T-helper 22 cell (primary cell): ENCODE measurements around the gene SPEN.
"Not testable (repeated sequence)": the region's sequence is repeated elsewhere in the genome, so short reads cannot be mapped to it uniquely, and the experiment has no call there.

ENCODE experiments used
- DNase-seq: peaks from one replicate; pipeline ENCODE4 v3.0.0-alpha.2; 2020; ENCODE audit warnings: low read depth

Gene SPEN

DNA sequence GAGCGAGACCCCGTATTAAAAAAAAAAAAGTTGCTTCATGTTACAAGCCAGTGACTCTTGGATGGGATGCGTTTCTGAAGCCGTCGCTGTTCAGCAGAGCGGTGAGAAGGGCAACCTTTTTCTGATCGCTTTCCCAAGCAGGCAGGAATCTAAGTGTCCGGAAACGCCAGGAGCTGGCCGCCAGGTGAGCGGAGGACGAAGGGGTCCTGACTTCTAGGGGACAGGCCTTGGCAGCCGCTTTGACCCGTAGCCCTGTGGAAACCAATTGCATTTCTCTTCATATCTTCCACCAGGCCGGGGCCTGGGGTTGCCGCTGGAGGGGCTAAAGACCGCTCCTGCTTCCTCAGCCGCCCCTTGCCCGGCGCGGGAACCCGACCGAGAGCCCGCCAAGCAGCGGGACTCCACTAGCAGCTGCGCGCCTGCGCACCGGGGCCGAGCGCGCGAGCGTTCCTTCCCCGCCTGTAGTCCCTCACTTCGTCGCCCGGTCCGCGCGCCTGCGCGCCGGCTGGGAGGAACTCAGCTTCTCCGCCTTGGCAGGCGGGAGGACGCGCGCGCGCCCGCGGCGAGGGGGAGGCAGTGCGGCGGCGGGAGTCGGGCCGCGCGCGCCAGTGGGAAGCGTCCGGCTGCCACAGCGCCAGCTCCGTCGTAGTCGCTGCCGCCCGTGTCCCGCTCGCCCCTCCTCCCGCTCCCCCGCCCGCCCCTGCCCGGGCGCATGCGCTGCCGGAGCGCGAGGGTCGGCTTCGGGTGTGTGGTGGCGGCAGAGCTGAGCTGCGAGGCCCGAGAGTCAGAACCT, at the start of gene SPEN:
Gene SPEN, plus strand, starts transcription at position 608 of the 793 bp plus-strand sequence. CDS start 361 bp downstream, outside the sequence.
- DNase-seq, result peak; percentile 98

GRCh38 chr1:15799004-15799867, 48.3 kb upstream of the SPEN start:
- no peak for DNase-seq

DNA sequence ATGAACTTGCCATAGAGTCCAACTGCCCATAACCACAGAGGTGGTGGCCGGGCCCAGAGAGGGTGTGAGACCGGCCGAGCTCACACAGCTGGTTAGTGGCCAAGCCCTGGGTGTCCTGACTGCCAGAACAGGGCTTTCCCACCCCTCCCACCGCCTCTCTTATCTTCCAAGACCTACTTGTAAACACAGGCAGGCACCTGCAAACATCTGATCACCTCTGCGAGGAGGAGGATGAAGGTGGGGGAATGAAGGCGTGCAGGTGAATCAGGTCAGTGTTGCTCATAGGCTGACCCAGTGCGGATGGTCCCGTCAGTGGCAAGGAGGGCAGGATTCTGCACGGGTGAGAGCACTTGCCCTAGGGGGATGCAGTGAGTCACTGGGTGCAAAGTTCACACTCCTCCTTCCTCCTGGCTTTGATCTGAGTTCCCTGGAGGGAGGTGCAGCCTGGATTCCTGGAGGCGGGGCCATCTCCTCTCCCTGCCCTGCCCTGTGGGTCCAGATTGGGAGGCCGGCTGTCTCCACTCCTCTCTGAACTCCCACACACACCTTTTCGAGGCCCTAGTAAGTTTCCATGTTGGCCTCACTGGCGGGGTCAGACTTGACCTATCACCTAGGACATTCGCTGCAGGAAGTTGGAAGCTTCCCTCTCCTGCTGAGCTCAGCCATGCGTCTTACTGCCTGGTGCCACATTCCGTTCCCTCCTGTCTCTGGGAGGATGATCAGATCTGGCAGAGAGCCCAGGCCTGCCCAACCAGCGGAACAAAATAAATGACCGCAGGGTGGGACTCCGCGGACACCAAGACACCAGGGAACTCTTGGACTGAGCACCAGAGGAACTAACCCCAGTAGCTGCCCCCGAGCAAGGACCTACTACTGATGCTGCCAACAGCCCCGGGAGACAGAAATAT, 47.3 kb upstream of the SPEN start:
- DNase-seq, result no peak

DNA sequence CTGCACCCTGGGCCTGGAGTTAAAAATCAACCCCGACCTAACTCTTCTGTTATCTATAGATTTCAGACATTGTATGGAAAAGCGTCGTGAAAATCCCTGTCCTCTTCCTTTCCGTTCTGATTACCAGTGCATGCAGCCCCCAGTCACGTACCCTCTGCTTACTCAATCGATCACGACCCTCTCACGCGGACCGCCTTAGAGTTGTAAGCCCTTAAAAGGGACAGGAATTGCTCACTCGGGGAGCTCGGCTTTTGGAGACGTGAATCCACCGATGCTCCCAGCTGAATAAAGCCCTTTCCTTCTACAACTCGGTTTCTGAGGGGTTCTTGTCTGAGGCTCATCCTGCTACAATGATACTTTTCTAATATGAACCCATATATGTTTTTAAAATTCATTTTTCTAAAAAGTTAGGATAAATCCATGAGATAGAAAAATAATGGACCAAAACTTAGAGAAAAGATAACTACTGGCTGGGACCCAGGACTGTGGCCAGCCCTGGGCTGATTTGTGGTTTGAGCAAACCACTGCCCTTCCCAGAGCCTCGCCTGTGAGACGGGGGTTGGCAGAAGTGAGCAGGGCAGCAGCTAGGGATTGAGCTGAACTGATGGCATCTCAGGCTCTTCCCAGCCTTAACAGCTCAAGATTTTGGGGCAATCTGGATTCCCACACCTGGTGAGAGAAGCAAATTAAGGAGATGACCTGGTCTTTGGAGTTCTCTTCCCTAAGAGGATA, 45.1 kb upstream of the SPEN start:
- no peak for DNase-seq

- no peak for DNase-seq
Observed at GRCh38 chr1:15803380-15803779, 44.1 kb upstream of the SPEN start.

DNA sequence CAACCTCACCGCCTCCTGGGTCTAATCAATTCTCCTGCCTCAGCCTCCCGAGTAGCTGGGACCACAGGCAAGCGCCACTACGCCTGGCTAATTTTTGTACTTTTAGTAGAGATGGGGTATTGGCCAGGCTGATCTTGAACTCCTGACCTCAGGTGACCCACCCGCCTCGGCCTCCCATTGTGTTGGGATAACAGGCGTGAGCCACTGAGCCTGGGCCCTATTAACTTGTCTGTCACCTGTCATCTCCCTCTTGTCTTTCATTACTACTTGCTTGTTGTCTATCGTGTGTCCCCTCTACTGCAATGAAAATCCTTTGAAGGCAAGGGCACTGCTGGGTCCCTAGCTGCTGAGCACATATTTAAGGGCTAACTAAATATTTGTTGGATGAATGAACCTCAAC, 43.4 kb upstream of the SPEN start:
- DNase-seq, result no peak

DNA sequence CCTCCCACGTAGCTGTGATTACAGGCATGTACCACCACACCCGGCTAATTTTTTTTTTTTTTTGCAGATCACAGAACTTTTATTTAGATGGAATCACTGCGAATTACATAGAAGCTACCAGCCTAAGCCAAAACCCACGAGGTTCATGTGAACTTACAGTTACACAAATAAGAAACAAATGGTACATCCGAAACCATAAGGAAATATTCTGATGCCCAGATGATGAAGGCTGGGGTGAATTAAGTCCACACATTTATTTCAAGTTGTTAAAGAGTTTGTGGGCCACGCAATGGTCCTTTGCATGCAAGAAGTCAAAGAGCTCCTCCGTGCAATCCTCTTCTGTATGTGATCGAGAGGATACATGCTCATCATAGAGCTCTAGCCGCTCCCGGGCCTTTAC, 40.4 kb upstream of the SPEN start:
- DNase-seq, result no peak

GRCh38 chr1:15807549-15807948, 40.0 kb upstream of the SPEN start, which contains the start of gene UQCRHL:
Gene UQCRHL (minus strand): TSS chr1:15807649. CDS start chr1:15807649, 0 bp downstream.
- DNase-seq, result not testable (repeated sequence)

DNA sequence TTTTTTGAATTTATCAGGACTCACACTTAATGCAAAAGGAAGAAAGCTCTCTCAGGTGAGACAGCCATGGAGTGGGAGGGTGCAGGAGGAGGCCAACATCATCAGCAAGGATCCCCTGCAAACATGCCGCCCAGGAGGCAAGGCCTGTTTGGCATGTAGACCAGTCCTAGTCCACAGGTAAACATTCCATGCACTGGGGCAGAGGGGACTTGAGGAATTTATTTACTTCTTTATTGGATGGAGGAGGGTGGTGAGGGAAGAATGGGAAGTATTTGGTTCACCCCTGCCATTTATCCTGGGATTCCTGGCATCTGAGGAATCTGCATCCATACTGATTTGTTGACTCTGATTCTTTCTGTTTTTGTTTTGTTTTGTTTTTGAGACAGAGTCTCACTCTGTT, 38.6 kb upstream of the SPEN start:
- no peak for DNase-seq

- no peak for DNase-seq
Observed at GRCh38 chr1:15810073-15810472, 37.4 kb upstream of the SPEN start.

DNA sequence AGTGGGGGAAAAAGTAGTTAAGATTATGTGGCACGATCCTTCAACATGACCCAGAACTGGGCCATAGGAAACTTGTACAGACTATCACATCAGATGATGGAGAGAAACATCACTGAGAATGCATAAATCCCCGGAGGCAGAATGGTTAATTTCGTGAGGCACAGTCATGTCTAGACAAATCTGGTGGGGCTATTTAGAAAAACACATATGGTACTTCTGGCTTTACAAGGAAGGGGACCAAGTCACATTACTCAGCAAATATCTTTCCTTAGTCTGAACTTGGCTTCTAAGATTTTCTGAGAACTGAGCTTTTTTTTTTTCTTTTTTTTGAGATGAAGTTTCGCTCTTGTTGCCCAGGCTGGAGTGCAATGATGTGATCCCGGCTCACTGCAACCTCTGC, 30.8 kb upstream of the SPEN start:
- DNase-seq, result no peak

GRCh38 chr1:15820478-15820877, 27.0 kb upstream of the SPEN start:
- DNase-seq, result no peak

- no peak for DNase-seq
Observed at GRCh38 chr1:15825800-15826199, 21.7 kb upstream of the SPEN start.

GRCh38 chr1:15826810-15827507, 20.5 kb upstream of the SPEN start:
- no peak for DNase-seq

GRCh38 chr1:15827567-15827966, 19.9 kb upstream of the SPEN start:
- not testable (repeated sequence) for DNase-seq

GRCh38 chr1:15828931-15829330, 18.6 kb upstream of the SPEN start:
- DNase-seq, result not testable (repeated sequence)

DNA sequence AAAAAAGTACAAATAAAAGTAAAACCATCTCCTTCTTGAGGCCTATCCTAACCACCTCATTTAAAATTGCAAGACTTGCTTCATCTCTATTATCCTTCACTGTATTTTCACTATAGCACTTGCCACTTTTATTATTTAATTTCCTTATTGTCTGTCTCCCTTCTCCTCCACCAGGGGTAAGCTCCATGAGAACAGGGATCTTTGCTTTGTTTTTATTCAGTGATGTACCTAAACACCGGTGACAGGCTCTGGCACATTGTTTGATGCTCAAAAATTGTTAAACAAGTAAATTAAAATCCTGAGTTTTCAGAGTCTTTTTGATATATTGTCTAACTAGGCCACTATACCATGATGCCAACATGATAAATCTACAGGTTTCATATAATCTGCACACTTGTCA, 17.2 kb upstream of the SPEN start:
- DNase-seq, result no peak

- peak; percentile 49 for DNase-seq
Observed at GRCh38 chr1:15833069-15833679, 14.3 kb upstream of the SPEN start.

GRCh38 chr1:15833842-15834405, 13.6 kb upstream of the SPEN start:
- no peak for DNase-seq
